AG04450 (cell line): Measurements from ENCODE around the gene MBNL1. TPM values are rescaled to one million over a fixed set of nuclear protein-coding genes. Genes with fewer than 3 reads are reported as not detected.
A peak's percentile ranks its signal among the peaks of the same experiment; 100 is the strongest.

Experiments
- CTCF ChIA-PET: fragments of 300-600, 350-600 bp; formaldehyde crosslinking; extraction: SDS; loops from one replicate; lab custom pipeline; 2022; ENCODE audit warnings: antibody characterized with exemption, inconsistent platforms; lab: Charles Lee
- POLR2A ChIA-PET: fragments of 350-600 bp; formaldehyde crosslinking; extraction: SDS; loops from one replicate; lab custom pipeline; 2021; ENCODE audit warnings: antibody characterized with exemption, inconsistent platforms; lab: Yijun Ruan, JAX
- DNase-seq: peaks from one replicate; pipeline ENCODE4 v3.0.0-alpha.2; 2011; ENCODE audit warnings: low read depth, low spot score
- H3K27ac ChIP-seq: one replicate; pipeline ENCODE4 v1.5.1; 2012; ENCODE audit warnings: low read depth, low read length, control low read depth
- H3K27me3 ChIP-seq: one replicate; pipeline ENCODE4 v1.6.0; 2012; ENCODE audit warnings: low read length; ENCODE audit not compliant: control insufficient read depth, insufficient read depth
- H3K4me3 ChIP-seq: 2 replicates; pipeline ENCODE4 v1.5.1; 2011; ENCODE audit warnings: mild to moderate bottlenecking, low read depth, low read length, control low read depth
- H3K9me3 ChIP-seq: 2 replicates; pipeline ENCODE4 v1.5.1; 2012; ENCODE audit warnings: low read length; ENCODE audit not compliant: control insufficient read depth, insufficient read depth
- CTCF ChIP-seq: IDR thresholded peaks from 2 replicates; pipeline ENCODE4 v1.5.1; 2011; ENCODE audit warnings: low read depth, low read length, control low read depth, inconsistent platforms
- polyA plus RNA-seq: library from polyadenylated mRNA; depleted of rRNA; stranded (reverse); fragments of >200 nt; gene quantifications from 2 replicates; pipeline ENCODE4 v1.2.3, GENCODE V29; 2011

Gene MBNL1
- polyA plus RNA-seq, 1 experiment = 92.1 TPM

- POLR2A ChIA-PET = no interaction called here
- Histone ChIP-seq H3K4me3 (no peak overlapping the region), H3K27ac (no peak overlapping the region), H3K9me3 (no peaks in the 10 kb centered on the region), H3K27me3 (no peaks in the 10 kb centered on the region)
- no peak for TF ChIP-seq CTCF
- DNase-seq = no peak
- CTCF ChIA-PET = no interaction called here
Observed at GRCh38 chr3:152469248-152470025, 200.7 kb downstream of the MBNL1 start.

GRCh38 chr3:152470095-152470494, 201.4 kb downstream of the MBNL1 start:
- Histone ChIP-seq H3K4me3 (no peak overlapping the region), H3K27ac (no peak overlapping the region), H3K27me3 (no peaks in the 10 kb centered on the region), H3K9me3 (no peaks in the 10 kb centered on the region)
- POLR2A ChIA-PET = no interaction called here
- CTCF ChIA-PET = no interaction called here
- TF ChIP-seq CTCF = no peak
- DNase-seq = no peak

GRCh38 chr3:152470893-152471292, 202.2 kb downstream of the MBNL1 start:
- no peak for TF ChIP-seq CTCF
- DNase-seq = no peak
- no peak overlapping the region for H3K27ac ChIP-seq
- no peaks in the 10 kb centered on the region for H3K27me3 ChIP-seq
- POLR2A ChIA-PET = no interaction called here
- H3K9me3 ChIP-seq = no peaks in the 10 kb centered on the region
- CTCF ChIA-PET = no interaction called here
- H3K4me3 ChIP-seq = no peak overlapping the region

GRCh38 chr3:152471814-152472671, 203.3 kb downstream of the MBNL1 start:
- no peaks in the 10 kb centered on the region for H3K27me3 ChIP-seq
- TF ChIP-seq CTCF = peak; percentile 62
- no peak overlapping the region for H3K4me3 ChIP-seq
- H3K27ac ChIP-seq = no peak overlapping the region
- POLR2A ChIA-PET = no interaction called here
- no peaks in the 10 kb centered on the region for H3K9me3 ChIP-seq
- CTCF ChIA-PET = interaction anchor here (0.6 to 2.7 kb wide), 15 partner anchors 10 to 521 kb away, joined by 3 to 23 read pairs (median 3); no protein-coding TSS in a partner anchor
- DNase-seq = no peak

GRCh38 chr3:152472672-152472954, 203.9 kb downstream of the MBNL1 start:
- Histone ChIP-seq H3K4me3 (no peak overlapping the region), H3K9me3 (no peaks in the 10 kb centered on the region), H3K27me3 (no peaks in the 10 kb centered on the region), H3K27ac (no peak overlapping the region)
- TF ChIP-seq CTCF = no peak
- ChIA-PET CTCF (interaction anchor here (0.6 to 2.7 kb wide), 13 partner anchors 11 to 522 kb away, joined by 3 to 23 read pairs (median 3); no protein-coding TSS in a partner anchor), POLR2A (no interaction called here)
- DNase-seq = no peak
